ENCODE results near the gene MYDGF.

GRCh38 chr19:4713384-4713951 is 43.3 kb upstream of the MYDGF start:
- TF ChIP-seq POLR2A (IDR thresholded peaks at IDR 0.05; ENCODE audit: low read depth, low read length), result no peak
- TF ChIP-seq TAF1 (IDR thresholded peaks at IDR 0.05; ENCODE audit: borderline replicate concordance, low read depth, low read length), result no peak
